Stimulated activated CD4-positive, alpha-beta T cell treated with anti-CD3 and anti-CD28 coated beads, Interleukin-1b, Interleukin-23, amount 100 ng/mL, for 24 hours (primary cell): Measurements from ENCODE around the gene CCT7.
A peak's percentile ranks its signal among the peaks of the same experiment; 100 is the strongest.
"Not testable (repeated sequence)": the region's sequence is repeated elsewhere in the genome, so short reads cannot be mapped to it uniquely, and the experiment has no call there.

Experiments used
- DNase-seq, 4 experiments: peaks; one replicate each; pipeline ENCODE4 v3.0.0-alpha.2; 2020; ENCODE audit warnings: low read depth in 4 of 4, low spot score in 1 of 4

The CCT7 gene

DNA sequence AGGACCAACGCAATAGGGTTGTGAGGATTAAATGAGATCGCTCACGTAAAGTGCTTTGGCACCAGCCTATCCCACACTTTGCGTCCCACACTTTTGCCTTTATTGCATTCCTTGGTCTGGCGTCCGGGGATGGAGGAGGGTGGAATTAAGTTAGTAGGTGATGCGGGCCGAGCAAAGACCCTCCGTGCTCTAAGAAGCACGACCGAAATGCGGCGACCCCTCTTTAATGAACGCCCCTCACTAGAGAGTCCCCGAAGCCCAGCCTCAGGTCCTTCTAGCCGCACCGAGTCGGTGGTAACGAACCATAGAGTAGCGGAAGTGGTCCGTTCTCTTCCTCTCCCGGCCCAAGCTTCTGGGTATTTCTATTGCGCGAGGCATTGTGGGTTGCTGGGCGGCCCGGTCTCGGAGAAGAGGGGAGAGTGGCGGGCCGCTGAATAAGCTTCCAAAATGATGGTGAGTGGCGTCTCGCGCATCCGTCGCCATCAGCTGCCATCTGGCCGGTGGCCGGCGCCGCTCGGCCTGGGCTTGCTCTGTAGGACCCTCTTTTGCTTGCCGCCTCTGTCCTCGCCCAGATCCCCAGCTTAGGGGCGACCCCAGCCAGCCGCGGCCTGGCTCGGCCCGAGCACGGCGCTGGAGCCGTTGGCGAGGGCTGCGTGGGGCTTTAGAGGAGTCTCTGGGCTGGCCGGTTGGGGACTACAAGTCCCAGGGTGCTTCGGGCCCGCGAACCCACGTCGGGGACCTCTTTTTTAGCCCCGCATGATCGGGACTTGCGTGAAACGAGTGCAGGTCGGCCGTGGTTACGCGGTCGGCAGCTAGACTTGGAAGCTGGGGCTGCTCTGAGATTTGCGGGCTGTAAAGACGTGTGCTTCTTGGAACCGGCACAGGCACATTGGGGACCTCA lies at the start of gene CCT7:
CCT7 (plus strand) TSS at position 377 of the 901 bp plus-strand sequence; CDS start at position 448, 71 bp downstream.
- peak; percentile 65 to 77 (median 76) for DNase-seq

DNA sequence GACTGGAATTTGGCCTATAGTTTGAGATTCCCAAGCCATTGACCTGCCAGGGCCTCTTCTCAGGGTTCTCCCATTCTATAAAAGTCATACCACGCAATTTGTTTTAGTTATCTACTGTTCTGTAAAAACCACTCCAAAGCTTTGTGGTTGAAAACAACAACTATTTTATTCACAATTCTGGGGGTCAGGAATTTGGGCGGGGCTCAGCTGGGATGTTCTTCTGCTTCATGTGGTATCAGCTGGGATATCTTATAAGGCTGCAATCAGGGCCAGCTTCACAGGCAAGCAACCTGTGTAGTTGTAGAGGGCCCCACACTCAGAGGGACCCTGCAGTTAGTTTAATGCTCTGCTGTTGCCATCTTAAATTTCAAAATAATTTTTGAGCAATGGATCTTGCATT lies 48.1 kb upstream of the CCT7 start:
- no peak for DNase-seq

GRCh38 chr2:73187549-73187948 lies 46.6 kb upstream of the CCT7 start:
- no peak for DNase-seq

GRCh38 chr2:73197579-73197978 lies 36.5 kb upstream of the CCT7 start:
- DNase-seq, result no peak

- not testable (repeated sequence) for DNase-seq
Measured at GRCh38 chr2:73200281-73200680, 33.8 kb upstream of the CCT7 start.

DNA sequence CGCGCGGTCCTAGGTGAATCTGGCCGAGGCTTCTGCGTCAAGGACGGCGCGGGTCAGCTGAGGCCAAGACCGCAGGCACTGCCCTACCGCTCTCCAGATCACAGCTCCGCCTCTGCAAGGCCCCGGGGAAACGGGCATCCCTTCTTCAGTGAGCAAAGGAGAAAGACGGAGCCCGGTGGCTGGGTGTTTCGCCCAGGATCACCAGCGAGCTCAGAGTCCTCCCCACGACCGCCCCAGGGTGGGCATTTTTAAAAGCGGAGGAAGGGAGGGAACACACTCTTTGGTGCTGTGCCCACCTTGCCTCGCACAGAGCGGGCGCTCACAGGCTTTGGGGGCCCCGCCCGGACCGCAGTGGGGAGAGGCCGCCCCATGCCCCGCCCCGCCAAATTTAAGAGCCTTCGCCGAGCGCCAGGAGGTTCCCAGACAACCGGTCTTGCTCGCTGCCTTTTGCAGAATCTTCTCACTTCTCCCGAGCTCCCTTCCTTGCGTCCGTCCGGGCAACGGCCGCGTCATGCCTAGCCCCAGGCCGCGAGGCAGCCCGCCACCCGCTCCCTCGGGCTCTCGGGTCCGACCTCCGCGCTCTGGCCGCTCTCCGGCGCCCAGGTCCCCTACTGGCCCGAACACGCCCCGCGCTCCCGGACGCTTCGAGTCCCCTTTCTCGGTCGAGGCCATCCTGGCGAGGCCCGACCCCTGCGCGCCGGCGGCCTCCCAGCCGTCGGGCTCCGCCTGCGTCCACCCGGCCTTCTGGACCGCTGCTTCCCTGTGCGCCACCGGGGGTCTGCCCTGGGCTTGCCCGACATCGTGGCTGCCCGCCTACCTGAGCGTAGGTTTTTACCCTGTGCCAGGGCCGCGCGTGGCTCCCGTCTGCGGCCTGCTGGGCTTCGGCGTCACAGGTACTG lies 31.7 kb upstream of the CCT7 start, which contains the start of gene NOTO:
NOTO (plus strand) TSS at position 419 of the 899 bp plus-strand sequence; CDS start at position 512, 93 bp downstream.
- DNase-seq, result no peak

- no peak for DNase-seq
Measured at GRCh38 chr2:73203055-73203681, 30.9 kb upstream of the CCT7 start.

GRCh38 chr2:73205611-73206010 lies 28.5 kb upstream of the CCT7 start:
- DNase-seq, result no peak

DNA sequence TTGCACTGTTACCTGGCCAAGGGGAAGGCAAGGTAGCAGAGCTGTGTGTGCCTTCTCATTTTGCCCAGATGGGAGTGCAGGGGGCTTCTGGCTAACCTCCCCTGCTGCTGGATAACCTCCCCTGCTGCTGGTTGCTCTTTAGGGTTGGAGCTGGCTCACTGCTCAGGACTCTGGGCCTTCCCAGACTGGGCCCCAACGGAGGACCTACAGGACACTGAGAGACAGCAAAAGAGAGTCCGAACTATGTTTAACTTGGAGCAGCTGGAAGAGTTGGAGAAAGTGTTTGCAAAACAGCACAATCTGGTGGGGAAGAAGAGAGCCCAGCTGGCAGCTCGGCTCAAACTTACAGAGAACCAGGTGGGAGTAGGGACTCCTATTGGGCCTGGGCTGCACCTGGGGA lies 25.9 kb upstream of the CCT7 start:
- no peak for DNase-seq

- no peak for DNase-seq
Measured at GRCh38 chr2:73210019-73210418, 24.1 kb upstream of the CCT7 start.

GRCh38 chr2:73210696-73211095 lies 23.4 kb upstream of the CCT7 start:
- no peak for DNase-seq

DNA sequence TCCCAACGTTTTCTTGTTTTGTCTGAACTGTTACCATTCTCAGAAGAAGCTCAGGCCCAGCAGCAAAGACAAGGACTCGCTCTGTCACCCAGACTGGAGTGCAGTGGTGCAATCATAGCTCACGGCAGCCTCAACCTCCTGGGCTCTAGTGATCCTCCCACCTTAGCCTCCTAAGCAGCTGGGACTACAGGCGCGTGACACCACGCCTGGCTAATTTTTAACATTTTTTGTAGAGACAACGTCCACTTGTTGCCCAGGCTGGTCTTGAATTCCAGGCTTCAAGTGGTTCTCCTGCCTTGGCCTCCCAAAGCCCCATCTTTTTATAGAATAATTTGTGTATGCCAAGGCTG lies 22.0 kb upstream of the CCT7 start:
- no peak for DNase-seq

DNA sequence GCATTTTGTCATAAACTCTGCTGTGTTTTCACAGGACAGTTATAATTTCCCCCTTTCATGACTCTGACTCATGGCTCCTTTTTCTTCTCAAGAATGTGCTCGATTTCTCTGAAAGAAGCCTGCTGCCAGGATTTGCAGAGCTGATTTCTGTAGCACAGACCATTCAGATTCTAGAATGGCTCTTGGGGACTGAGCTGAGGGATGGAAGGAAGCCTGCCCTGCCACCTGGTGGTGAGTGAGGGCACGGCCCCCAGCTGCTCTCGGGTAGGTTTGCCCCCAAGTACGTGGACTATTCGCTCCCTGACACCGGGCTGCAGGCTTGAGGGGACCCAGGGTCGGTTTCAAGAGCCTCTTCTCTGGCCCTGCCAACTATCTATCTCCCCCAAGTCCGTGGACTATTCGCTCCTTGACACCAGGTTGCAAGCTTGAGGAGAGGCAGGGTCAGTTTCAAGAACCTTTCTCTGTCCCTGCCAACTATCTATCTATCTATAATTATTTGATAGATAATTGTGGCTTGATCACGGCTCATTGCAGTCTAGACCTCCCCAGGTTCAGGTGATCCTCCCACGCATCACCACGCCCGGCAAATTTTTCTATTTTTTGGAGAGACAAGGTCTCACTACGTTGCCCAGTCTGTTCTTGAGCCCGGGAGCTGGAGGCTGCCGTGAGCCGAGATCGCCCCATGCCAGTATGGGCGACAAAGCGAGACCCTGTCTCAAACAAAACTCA lies 21.5 kb upstream of the CCT7 start:
- DNase-seq, result peak; percentile 39 to 64 (median 50)

DNA sequence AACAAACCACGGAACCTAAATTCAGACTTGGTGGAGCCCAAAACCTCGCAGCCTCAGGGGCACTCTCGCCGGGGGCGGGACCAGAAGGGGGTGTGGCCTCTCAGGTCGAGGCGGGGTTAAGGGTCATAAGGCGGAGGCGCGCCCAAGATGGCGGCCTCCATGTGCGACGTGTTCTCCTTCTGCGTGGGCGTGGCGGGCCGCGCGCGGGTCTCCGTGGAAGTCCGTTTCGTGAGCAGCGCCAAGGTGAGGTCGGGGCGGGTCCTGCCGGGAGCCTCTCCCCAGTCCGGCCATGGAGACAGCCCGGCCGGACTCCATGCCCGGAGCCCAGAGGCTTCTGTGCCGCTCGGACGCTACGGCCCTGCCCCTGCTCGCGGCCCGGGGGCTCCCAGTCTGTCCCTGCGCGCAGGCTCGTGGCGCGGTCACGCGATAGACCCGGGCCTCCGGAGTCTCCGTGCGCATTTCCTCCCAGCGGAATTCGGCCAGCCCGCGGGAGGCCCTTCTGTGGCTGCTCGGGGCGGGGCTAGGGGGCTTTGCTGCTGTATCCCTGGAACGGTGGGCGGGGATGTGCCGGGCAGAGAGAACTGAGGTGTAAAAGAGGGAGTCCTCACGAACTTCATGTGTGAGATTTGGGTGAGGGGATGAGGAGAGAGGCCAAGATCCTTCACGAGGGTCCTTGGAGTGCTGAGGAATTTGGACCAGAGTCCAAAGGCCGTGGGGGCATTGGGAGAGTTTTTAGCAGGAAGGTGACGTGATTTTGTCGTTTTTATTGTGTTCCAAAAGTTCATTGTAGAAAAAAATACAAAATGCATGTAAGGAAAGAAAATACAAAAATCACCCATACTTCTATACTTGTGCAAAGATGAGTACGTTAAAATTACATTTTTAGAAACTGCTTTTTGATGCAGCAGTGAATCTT lies 19.7 kb upstream of the CCT7 start, which contains the start of gene SMYD5:
SMYD5 (plus strand) TSS at position 126 of the 916 bp plus-strand sequence; CDS start at position 148, 22 bp downstream.
- peak; percentile 79 to 90 (median 88) for DNase-seq

- no peak for DNase-seq
Measured at GRCh38 chr2:73215254-73215653, 18.9 kb upstream of the CCT7 start.

DNA sequence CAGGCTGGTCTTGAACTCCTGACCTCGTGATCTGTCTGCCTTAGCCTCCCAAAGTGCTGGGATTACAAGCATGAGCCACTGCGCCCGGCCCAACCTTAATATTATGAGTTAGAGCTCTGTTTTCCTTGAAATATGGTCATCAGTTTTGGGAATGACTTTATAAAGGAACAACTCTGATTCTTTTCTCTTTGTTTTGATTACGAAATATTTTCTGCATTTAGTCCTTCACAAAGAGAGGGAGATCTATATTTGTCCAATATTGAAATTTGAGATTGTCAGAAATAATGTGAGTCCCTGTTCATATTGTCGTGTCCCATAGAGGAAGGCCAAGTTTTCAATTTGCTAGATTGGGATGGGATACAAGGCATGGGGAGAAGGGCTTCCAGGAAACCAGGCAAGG lies 16.9 kb upstream of the CCT7 start:
- DNase-seq, result no peak

- no peak for DNase-seq
Measured at GRCh38 chr2:73217826-73218225, 16.3 kb upstream of the CCT7 start.

DNA sequence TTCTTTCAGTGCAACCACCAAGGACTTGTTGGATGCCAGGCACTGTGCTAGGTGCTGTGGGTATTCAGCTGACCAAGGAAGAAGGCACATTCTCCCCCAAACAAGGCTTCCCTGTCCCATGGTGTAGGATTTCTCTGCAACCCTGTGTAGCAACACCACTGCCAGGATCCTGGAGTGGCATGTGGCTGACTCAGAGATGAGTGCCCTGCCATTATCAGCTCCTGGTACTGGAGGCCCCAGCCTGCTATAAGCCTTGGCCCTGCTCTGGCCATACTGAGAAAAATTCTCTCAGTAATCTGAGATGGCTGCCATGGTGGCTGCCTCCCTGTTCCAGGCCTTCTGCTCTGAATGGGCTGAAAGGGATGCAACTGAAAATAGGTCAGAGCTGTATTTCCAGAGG lies 15.8 kb upstream of the CCT7 start:
- DNase-seq, result no peak

GRCh38 chr2:73223821-73224220 lies 10.3 kb upstream of the CCT7 start:
- DNase-seq, result no peak
